GM23338 (cell line): Measurements from ENCODE around the gene ZNF474. TPM values are rescaled to one million over a fixed set of nuclear protein-coding genes. Genes with fewer than 3 reads are reported as not detected.

Source experiments
- CREB1 ChIP-seq: fragments of 250-450 bp; sonication (Bioruptor Pico); IDR thresholded peaks from 2 replicates; pipeline ENCODE4 v1.5.0; 2020; ENCODE audit warnings: low read depth, mild to moderate bottlenecking, moderate library complexity
- CTCF ChIP-seq, 2 experiments: fragments of 200-600 bp in 1 of 2; sonication (generic) in 1 of 2; conservative IDR thresholded peaks; 2 replicates each; pipeline versions ENCODE4 v1.5.1 to v1.6.1; 2016 to 2017; ENCODE audit warnings: antibody characterized with exemption in 2 of 2, low read depth in 2 of 2, mild to moderate bottlenecking in 2 of 2, moderate library complexity in 1 of 2
- EZH2 ChIP-seq: fragments of 200-600 bp; sonication (generic); IDR thresholded peaks from one replicate; pipeline ENCODE4 v1.8.0; 2017; ENCODE audit warnings: antibody characterized with exemption, mild to moderate bottlenecking, low read depth; ENCODE audit not compliant: unreplicated experiment
- JUNB ChIP-seq: IDR thresholded peaks from one replicate; pipeline ENCODE4 v1.6.1; 2016; ENCODE audit warnings: antibody characterized with exemption; ENCODE audit not compliant: unreplicated experiment
- STAT1 ChIP-seq: IDR thresholded peaks from one replicate; pipeline ENCODE4 v1.6.1; 2016; ENCODE audit warnings: antibody characterized with exemption; ENCODE audit not compliant: unreplicated experiment
- ZNF114 ChIP-seq: fragments of 250-450 bp; sonication (Bioruptor Pico); IDR thresholded peaks from 2 replicates; pipeline ENCODE4 v1.5.0; 2020; ENCODE audit warnings: mild to moderate bottlenecking, moderate library complexity
- ZNF462 ChIP-seq: fragments of 250-450 bp; sonication (Bioruptor Pico); IDR thresholded peaks from 2 replicates; pipeline ENCODE4 v1.5.0; 2020; ENCODE audit warnings: mild to moderate bottlenecking, moderate library complexity
- polyA plus RNA-seq: library from polyadenylated mRNA; unstranded; fragments of >200 nt; fragmentation: Nextera tagmentation; extraction: Ambion mirVana; gene quantifications from 2 replicates; pipeline ENCODE4 v1.2.1, GENCODE V29; 2016
- total RNA-seq: library from RNA; depleted of rRNA; stranded (reverse); fragments of >200 nt; shearing (Covaris generic); gene quantifications from 2 replicates; pipeline ENCODE4 v1.2.3, GENCODE V29; 2014

ZNF474 gene
- total and polyA plus RNA-seq, 2 experiments from 2014 or later, result 0.59 TPM; not detected in 1

GRCh38 chr5:122172207-122172606 is 42.9 kb downstream of the ZNF474 start (continued):
- TF ChIP-seq ZNF462 (CRISPR knock-in tag) (no peak), CREB1 (no peak), ZNF114 (CRISPR knock-in tag) (no peak), EZH2 (no peak), STAT1 (no peak), JUNB (no peak), CTCF (conservative IDR thresholded peaks at IDR 0.05; ENCODE audit: low read depth in 2 of 2) (no peak)
